H1 (cell line): ENCODE results near the gene WDR12. TPM values are rescaled to one million over a fixed set of nuclear protein-coding genes. Genes with fewer than 3 reads are reported as not detected.
"Not testable (repeated sequence)": the region's sequence is repeated elsewhere in the genome, so short reads cannot be mapped to it uniquely, and the experiment has no call there.

ENCODE experiments used
- CTCF ChIA-PET: fragments of 300-600 bp; sonication (Branson Sonifier 250); formaldehyde crosslinking; loops from one replicate; lab custom pipeline; 2021; ENCODE audit not compliant: partially characterized antibody; lab: Charles Lee
- POLR2A ChIA-PET: fragments of 300-600 bp; sonication (Branson Sonifier 250); formaldehyde crosslinking; loops from one replicate; lab custom pipeline; 2021; ENCODE audit warnings: inconsistent platforms; ENCODE audit not compliant: partially characterized antibody; lab: Charles Lee
- DNase-seq, 2 experiments: peaks; one replicate each; pipeline versions ENCODE4 v3.0.0 to v3.0.0-alpha.2; 2010 to 2022; ENCODE audit warnings: low spot score in 2 of 2, low read depth in 1 of 2, mixed read lengths in 1 of 2
- FAIRE-seq: peaks from 2 replicates; lab custom pipeline; 2011; peaks lifted over from hg19 to GRCh38; lab: Jason Lieb, UNC
- H2AFZ ChIP-seq: 2 replicates; pipeline ENCODE4 v1.8.1; 2012; ENCODE audit warnings: low read length, inconsistent platforms
- H2AK5ac ChIP-seq: 2 replicates; pipeline ENCODE4 v1.6.1; 2013; ENCODE audit warnings: low read depth, low read length
- H2BK120ac ChIP-seq: replicated peaks from 2 replicates; pipeline ENCODE3; 2013; ENCODE audit warnings: low read depth, low read length, inconsistent platforms
- H2BK12ac ChIP-seq: 2 replicates; pipeline ENCODE4 v1.6.1; 2013; ENCODE audit warnings: low read depth, low read length
- H2BK15ac ChIP-seq: 2 replicates; pipeline ENCODE4 v1.6.1; 2013; ENCODE audit warnings: low read length
- H2BK20ac ChIP-seq: 2 replicates; pipeline ENCODE4 v1.6.1; 2013; ENCODE audit warnings: low read length
- H2BK5ac ChIP-seq: 2 replicates; pipeline ENCODE4 v1.6.1; 2013; ENCODE audit warnings: low read depth, low read length
- H3K14ac ChIP-seq: 2 replicates; pipeline ENCODE4 v1.6.1; 2013; ENCODE audit warnings: inconsistent platforms; ENCODE audit not compliant: insufficient read length
- H3K18ac ChIP-seq: 2 replicates; pipeline ENCODE4 v1.6.1; 2013; ENCODE audit warnings: low read length; ENCODE audit errors: extremely low read depth
- H3K23ac ChIP-seq: 2 replicates; pipeline ENCODE4 v1.6.1; 2013; ENCODE audit warnings: inconsistent platforms; ENCODE audit not compliant: insufficient read length
- H3K23me2 ChIP-seq: 2 replicates; pipeline ENCODE4 v1.6.1; 2013; ENCODE audit warnings: low read depth, low read length
- H3K27ac ChIP-seq: 2 replicates; pipeline ENCODE4 v1.6.1; 2011; ENCODE audit warnings: low read depth, low read length, inconsistent platforms
- H3K27me3 ChIP-seq, 4 experiments: replicated peaks in 1 of 4; 1 replicate in 1 of 4; 2 replicates in 3 of 4; pipeline versions ENCODE4 v1.6.1 to v1.8.1; 2011 to 2013; ENCODE audit warnings: low read length in 3 of 4, mild to moderate bottlenecking in 3 of 4, inconsistent platforms in 2 of 4, mixed read lengths in 2 of 4, moderate library complexity in 1 of 4; ENCODE audit not compliant: control insufficient read depth in 3 of 4, insufficient read depth in 3 of 4; ENCODE audit errors: extremely low read depth in 1 of 4
- H3K36me3 ChIP-seq, 4 experiments: 2 replicates each; pipeline versions ENCODE4 v1.6.1 to v1.8.1; 2011 to 2013; ENCODE audit warnings: mild to moderate bottlenecking in 4 of 4, low read length in 3 of 4, moderate library complexity in 2 of 4, control low read depth in 1 of 4, inconsistent platforms in 1 of 4; ENCODE audit not compliant: insufficient read depth in 4 of 4, control insufficient read depth in 2 of 4
- H3K4ac ChIP-seq: replicated peaks from 2 replicates; pipeline ENCODE3; 2013; ENCODE audit warnings: low read length, low read depth, mixed read lengths, inconsistent platforms; ENCODE audit not compliant: insufficient read length
- H3K4me1 ChIP-seq, 4 experiments: replicated peaks in 1 of 4; 1 replicate in 1 of 4; 2 replicates in 3 of 4; pipeline versions ENCODE4 v1.6.1 to v1.8.1; 2011 to 2013; ENCODE audit warnings: low read length in 3 of 4, inconsistent platforms in 2 of 4, mixed read lengths in 1 of 4; ENCODE audit not compliant: insufficient read depth in 4 of 4, control insufficient read depth in 3 of 4
- H3K4me2 ChIP-seq, 2 experiments: 2 replicates each; pipeline versions ENCODE4 v1.6.1 to v1.8.1; 2011 to 2013; ENCODE audit warnings: low read depth in 2 of 2, low read length in 2 of 2, control low read depth in 1 of 2, inconsistent platforms in 1 of 2, mild to moderate bottlenecking in 1 of 2; ENCODE audit not compliant: insufficient read depth in 1 of 2
- H3K4me3 ChIP-seq, 4 experiments: fragments of 200-600, 300-600 bp in 1 of 4; sonication (generic), shearing (Covaris generic), sonication (Bioruptor Twin) in 1 of 4; 2 replicates each; pipeline versions ENCODE4 v1.5.1 to v1.8.1; 2011 to 2016; ENCODE audit warnings: low read length in 4 of 4, low read depth in 3 of 4, control low read depth in 2 of 4, inconsistent platforms in 2 of 4, mild to moderate bottlenecking in 2 of 4, mixed read lengths in 1 of 4, moderate library complexity in 1 of 4; ENCODE audit not compliant: insufficient read depth in 2 of 4; ENCODE audit errors: extremely low read depth in 1 of 4
- H3K56ac ChIP-seq: replicated peaks from 2 replicates; pipeline ENCODE3; 2013; ENCODE audit warnings: low read depth, mild to moderate bottlenecking, mixed read lengths, low read length, inconsistent platforms; ENCODE audit not compliant: insufficient read length
- H3K79me1 ChIP-seq: 2 replicates; pipeline ENCODE4 v1.6.1; 2013; ENCODE audit warnings: low read depth, low read length, control low read depth
- H3K79me2 ChIP-seq, 2 experiments: 2 replicates each; pipeline versions ENCODE4 v1.6.1 to v1.8.1; 2012 to 2013; ENCODE audit warnings: low read length in 2 of 2, mild to moderate bottlenecking in 2 of 2, inconsistent platforms in 1 of 2; ENCODE audit not compliant: insufficient read depth in 2 of 2, control insufficient read depth in 1 of 2
- H3K9ac ChIP-seq, 4 experiments: replicated peaks in 1 of 4; 1 replicate in 1 of 4; 2 replicates in 3 of 4; pipeline versions ENCODE4 v1.6.1 to v1.8.1; 2011 to 2013; ENCODE audit warnings: low read depth in 3 of 4, low read length in 3 of 4, control low read depth in 2 of 4, mild to moderate bottlenecking in 2 of 4, moderate library complexity in 2 of 4, inconsistent platforms in 1 of 4; ENCODE audit errors: extremely low read depth in 1 of 4
- H3K9me3 ChIP-seq, 2 experiments: 2 replicates each; pipeline versions ENCODE4 v1.6.1 to v1.8.1; 2012 to 2013; ENCODE audit warnings: mild to moderate bottlenecking in 2 of 2, moderate library complexity in 2 of 2, control low read depth in 1 of 2, inconsistent platforms in 1 of 2, low read depth in 1 of 2, low read length in 1 of 2, mixed read lengths in 1 of 2; ENCODE audit not compliant: insufficient read depth in 2 of 2
- H4K20me1 ChIP-seq, 2 experiments: replicated peaks in 1 of 2; 2 replicates each; pipeline versions ENCODE3 to v1.8.1; 2011 to 2013; ENCODE audit warnings: inconsistent platforms in 2 of 2, low read length in 2 of 2, mild to moderate bottlenecking in 1 of 2; ENCODE audit not compliant: insufficient read depth in 2 of 2, control insufficient read depth in 1 of 2
- H4K5ac ChIP-seq: 2 replicates; pipeline ENCODE4 v1.6.1; 2013; ENCODE audit warnings: low read length, low read depth, mixed read lengths, inconsistent platforms; ENCODE audit not compliant: insufficient read length
- H4K8ac ChIP-seq: 2 replicates; pipeline ENCODE4 v1.8.0; 2013; ENCODE audit warnings: mild to moderate bottlenecking, moderate library complexity, low read length, inconsistent platforms; ENCODE audit not compliant: insufficient read depth; ENCODE audit errors: extremely low read depth
- H4K91ac ChIP-seq: replicated peaks from 2 replicates; pipeline ENCODE3; 2013; ENCODE audit warnings: low read length, mixed read lengths, inconsistent platforms; ENCODE audit not compliant: insufficient read length
- CEBPB ChIP-seq: IDR thresholded peaks from 2 replicates; pipeline ENCODE4 v1.6.1; 2012; ENCODE audit warnings: low read depth, low read length
- NRF1 ChIP-seq: IDR thresholded peaks from 2 replicates; pipeline ENCODE4 v1.6.1; 2011; ENCODE audit warnings: mild to moderate bottlenecking, low read depth, low read length, improper control_type of control experiment
- SIX5 ChIP-seq: IDR thresholded peaks from 2 replicates; pipeline ENCODE4 v1.6.1; 2011; ENCODE audit warnings: mild to moderate bottlenecking, low read depth, low read length
- ZNF274 ChIP-seq: IDR thresholded peaks from 2 replicates; pipeline ENCODE4 v1.7.0; 2012; ENCODE audit warnings: low read length, borderline replicate concordance; ENCODE audit errors: extremely low read depth
- WGBS, 2 experiments: shearing (Covaris generic) in 1 of 2; methylation state at CpG; one replicate each; pipeline versions ENCODE4 v1.1.6 to v1.1.7; 2013 to 2015; ENCODE audit warnings: low lambda C conversion rate in 2 of 2, mixed read lengths in 2 of 2, inconsistent platforms in 1 of 2, low coverage in 1 of 2, missing lambda C conversion rate in 1 of 2; ENCODE audit not compliant: insufficient replicate concordance in 2 of 2, insufficient coverage in 1 of 2, insufficient read length in 1 of 2; ENCODE audit errors: extremely low coverage in 1 of 2, missing lambda C conversion rate in 1 of 2; 5-methylcytosine and 5-hydroxymethylcytosine counted together
- polyA plus RNA-seq, 7 experiments: library from polyadenylated mRNA; depleted of rRNA in 3 of 7; stranded (reverse) in 5 of 7; unstranded in 2 of 7; fragments of >200 nt in 5 of 7; fragments of 200-250 nt in 2 of 7; gene quantifications; 1 replicate in 5 of 7; 2 replicates in 1 of 7; 4 replicates in 1 of 7; pipeline versions ENCODE4 v1.2.1 to v1.2.3, GENCODE V29; 2011 to 2013; ENCODE audit warnings: missing spikeins in 2 of 7, mixed read lengths in 2 of 7
- total RNA-seq: library from RNA; stranded (reverse); fragmentation: NEBNext Ultra II Directional; extraction: Animal tissue kit (Norgen Biotek cat#: 25700); gene quantifications from 2 replicates; pipeline ENCODE4 v1.2.1, GENCODE V29; 2021

The WDR12 gene
- total and polyA plus RNA-seq, 2 of the 8 experiments (the other 6 are each of a cell fraction or from before 2014, with no cell fraction given), result 25.0 to 183 TPM

GRCh38 chr2:202950592-202950991 lies 39.1 kb upstream of the WDR12 start (continued):
- TF ChIP-seq CEBPB, result no peak
- no peak for TF ChIP-seq SIX5
- no peak for TF ChIP-seq NRF1
- no peak for TF ChIP-seq ZNF274

- H2BK12ac ChIP-seq, H4K8ac ChIP-seq, H3K14ac ChIP-seq, H2BK15ac ChIP-seq, H4K5ac ChIP-seq, H3K4me3 ChIP-seq, FAIRE-seq, H4K20me1 ChIP-seq, CTCF ChIA-PET, H3K27me3 ChIP-seq, H3K79me2 ChIP-seq, H2BK20ac ChIP-seq, H3K79me1 ChIP-seq, H4K91ac ChIP-seq, H3K18ac ChIP-seq, H3K9ac ChIP-seq, H3K4me1 ChIP-seq, H3K23me2 ChIP-seq, H2AFZ ChIP-seq, H3K4me2 ChIP-seq, DNase-seq, H3K36me3 ChIP-seq, H3K9me3 ChIP-seq, H3K27ac ChIP-seq, H3K56ac ChIP-seq, H3K4ac ChIP-seq, H3K23ac ChIP-seq, POLR2A ChIA-PET, H2AK5ac ChIP-seq, H2BK120ac ChIP-seq, H2BK5ac ChIP-seq: not testable (repeated sequence)
- 90% methylated on average over 3 of the region's 3 CpGs; no CpG with 5 or more reads in 1 of the 2 experiments for WGBS, 2 experiments
These were observed 37.9 kb upstream of the WDR12 start for GRCh38 chr2:202949333-202949732.
